WTC11 (cell line): ENCODE data around the gene CCDC112. TPM values are rescaled to one million over a fixed set of nuclear protein-coding genes. Genes with fewer than 3 reads are reported as not detected.

Experiments
- ATAC-seq: fragments of 200-7000 bp; cut with Tn5 transposase; 2 replicates; pipeline ENCODE4 v1.10.0; 2021; ENCODE audit warnings: mild to moderate bottlenecking, moderate library complexity
- CTCF ChIA-PET: fragments of 300-600 bp; sonication (Branson Sonifier 250); formaldehyde crosslinking; loops from one replicate; lab custom pipeline; 2021; ENCODE audit warnings: antibody characterized with exemption; lab: Charles Lee
- POLR2A ChIA-PET: fragments of 350-600 bp; sonication (Branson Sonifier 250); formaldehyde crosslinking; loops from one replicate; lab custom pipeline; 2021; ENCODE audit warnings: antibody characterized with exemption; lab: Charles Lee
- DNase-seq: peaks from one replicate; pipeline ENCODE4 v3.0.0; 2021; ENCODE audit warnings: low spot score
- H3K27ac Mint-ChIP-seq: 2 replicates; pipeline ENCODE4 v1.8.0; 2021; ENCODE audit warnings: mixed read lengths
- H3K27me3 Mint-ChIP-seq: 2 replicates; pipeline ENCODE4 v1.8.0; 2021; ENCODE audit warnings: low read depth, mild to moderate bottlenecking, moderate library complexity, mixed read lengths
- H3K36me3 Mint-ChIP-seq: 2 replicates; pipeline ENCODE4 v1.8.0; 2021; ENCODE audit warnings: mixed read lengths
- H3K4me1 Mint-ChIP-seq: 2 replicates; pipeline ENCODE4 v1.8.0; 2022; ENCODE audit warnings: mixed read lengths
- H3K4me3 Mint-ChIP-seq: 2 replicates; pipeline ENCODE4 v1.8.0; 2021; ENCODE audit warnings: mild to moderate bottlenecking, moderate library complexity, mixed read lengths
- H3K9me3 Mint-ChIP-seq: 2 replicates; pipeline ENCODE4 v1.8.0; 2021; ENCODE audit warnings: mixed read lengths
- ARID4B ChIP-seq: sonication (generic); formaldehyde crosslinking; IDR thresholded peaks from 2 replicates; pipeline ENCODE4 v1.8.0; 2023; ENCODE audit warnings: missing genetic modification reagents, mild to moderate bottlenecking, borderline replicate concordance
- E2F4 ChIP-seq: sonication (generic); formaldehyde crosslinking; IDR thresholded peaks from 2 replicates; pipeline ENCODE4 v1.8.1; 2022; ENCODE audit warnings: low read depth, mild to moderate bottlenecking, moderate library complexity, missing genetic modification reagents, borderline replicate concordance
- GTF2I ChIP-seq: fragments of 250-450 bp; sonication (Bioruptor Pico); conservative IDR thresholded peaks from 2 replicates; pipeline ENCODE4 v1.4.0; 2021; ENCODE audit warnings: mild to moderate bottlenecking
- MYBL2 ChIP-seq: sonication (generic); formaldehyde crosslinking; IDR thresholded peaks from 2 replicates; pipeline ENCODE4 v1.8.1; 2023; ENCODE audit warnings: mild to moderate bottlenecking, moderate library complexity, missing genetic modification reagents
- NFYB ChIP-seq: sonication (generic); formaldehyde crosslinking; conservative IDR thresholded peaks from 2 replicates; pipeline ENCODE4 v1.8.0; 2022; ENCODE audit warnings: low read depth, missing genetic modification reagents
- PRDM15 ChIP-seq: sonication (generic); formaldehyde crosslinking; IDR thresholded peaks from 2 replicates; pipeline ENCODE4 v1.8.0; 2022; ENCODE audit warnings: missing genetic modification reagents
- SP1 ChIP-seq: sonication (generic); formaldehyde crosslinking; conservative IDR thresholded peaks from 2 replicates; pipeline ENCODE4 v1.8.1; 2022; ENCODE audit warnings: missing genetic modification reagents
- TEAD4 ChIP-seq: sonication (generic); formaldehyde crosslinking; IDR thresholded peaks from 2 replicates; pipeline ENCODE4 v1.8.0; 2022; ENCODE audit warnings: mild to moderate bottlenecking, missing genetic modification reagents
- ZNF219 ChIP-seq: sonication (generic); formaldehyde crosslinking; IDR thresholded peaks from 2 replicates; pipeline ENCODE4 v1.8.0; 2023; ENCODE audit warnings: missing genetic modification reagents, mild to moderate bottlenecking, borderline replicate concordance
- ZNF317 ChIP-seq: sonication (generic); formaldehyde crosslinking; IDR thresholded peaks from 2 replicates; pipeline ENCODE4 v1.8.1; 2023; ENCODE audit warnings: low read depth, mild to moderate bottlenecking, moderate library complexity, missing genetic modification reagents, borderline replicate concordance
- ZNF396 ChIP-seq: fragments of 250-450 bp; sonication (Bioruptor Pico); IDR thresholded peaks from 2 replicates; pipeline ENCODE4 v1.8.0; 2021; ENCODE audit warnings: mild to moderate bottlenecking, moderate library complexity, borderline replicate concordance
- ZNF416 ChIP-seq: fragments of 250-450 bp; sonication (Bioruptor Pico); IDR thresholded peaks from 2 replicates; pipeline ENCODE4 v1.9.0; 2021; ENCODE audit warnings: mild to moderate bottlenecking, inconsistent platforms
- ZNF423 ChIP-seq: fragments of 250-450 bp; sonication (Bioruptor Pico); IDR thresholded peaks from 2 replicates; pipeline ENCODE4 v2.1.2; 2022; ENCODE audit warnings: mild to moderate bottlenecking, moderate library complexity
- total RNA-seq: library from RNA; stranded (reverse); gene quantifications from 3 replicates; pipeline ENCODE4 v1.2.3, GENCODE V29; 2021
- TF ChIP-seq, protein P1 (sequence below): sonication (generic); formaldehyde crosslinking; IDR thresholded peaks from 2 replicates; pipeline ENCODE4 v1.8.0; 2022; ENCODE audit warnings: mild to moderate bottlenecking, missing genetic modification reagents
- TF ChIP-seq, protein P2 (sequence below): sonication (generic); formaldehyde crosslinking; IDR thresholded peaks from 2 replicates; pipeline ENCODE4 v1.8.1; 2023; ENCODE audit warnings: mild to moderate bottlenecking, missing genetic modification reagents
- TF ChIP-seq, protein P3 (sequence below): fragments of 250-450 bp; sonication (Bioruptor Pico); IDR thresholded peaks from 2 replicates; pipeline ENCODE4 v1.8.0; 2021; ENCODE audit warnings: mild to moderate bottlenecking
- TF ChIP-seq, protein P4 (sequence below): sonication (generic); formaldehyde crosslinking; IDR thresholded peaks from 2 replicates; pipeline ENCODE4 v1.8.1; 2023; ENCODE audit warnings: mild to moderate bottlenecking, missing genetic modification reagents, moderate library complexity
- TF ChIP-seq, protein P5 (sequence below): fragments of 250-450 bp; sonication (Bioruptor Pico); conservative IDR thresholded peaks from 2 replicates; pipeline ENCODE4 v1.9.0; 2021; ENCODE audit warnings: mild to moderate bottlenecking

The CCDC112 gene
- total RNA-seq, 1 experiment from 2014 or later, result 12.2 TPM

DNA sequence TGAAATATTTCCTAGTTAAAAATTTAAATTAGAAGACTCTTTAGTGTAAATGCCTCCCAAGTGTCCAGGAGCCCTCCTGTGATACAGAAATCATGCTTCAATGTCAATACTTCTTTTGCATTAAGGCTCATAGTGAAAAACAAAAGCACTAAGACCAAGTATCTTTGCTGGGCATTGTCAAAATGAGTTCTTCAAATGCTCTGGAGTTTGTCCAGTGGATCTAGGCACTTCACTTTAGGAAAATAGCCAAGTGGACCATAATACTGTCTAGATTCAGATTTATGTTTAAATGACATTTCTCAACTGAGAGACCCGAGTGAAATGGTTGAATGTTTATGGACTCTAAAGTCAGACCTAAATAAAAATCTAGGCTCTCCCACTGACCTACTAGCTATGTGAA, 21.3 kb upstream of the CCDC112 start (continued):
- TF ChIP-seq, protein P1, sequence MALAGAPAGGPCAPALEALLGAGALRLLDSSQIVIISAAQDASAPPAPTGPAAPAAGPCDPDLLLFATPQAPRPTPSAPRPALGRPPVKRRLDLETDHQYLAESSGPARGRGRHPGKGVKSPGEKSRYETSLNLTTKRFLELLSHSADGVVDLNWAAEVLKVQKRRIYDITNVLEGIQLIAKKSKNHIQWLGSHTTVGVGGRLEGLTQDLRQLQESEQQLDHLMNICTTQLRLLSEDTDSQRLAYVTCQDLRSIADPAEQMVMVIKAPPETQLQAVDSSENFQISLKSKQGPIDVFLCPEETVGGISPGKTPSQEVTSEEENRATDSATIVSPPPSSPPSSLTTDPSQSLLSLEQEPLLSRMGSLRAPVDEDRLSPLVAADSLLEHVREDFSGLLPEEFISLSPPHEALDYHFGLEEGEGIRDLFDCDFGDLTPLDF, result no peak
- TF ChIP-seq, protein P2, sequence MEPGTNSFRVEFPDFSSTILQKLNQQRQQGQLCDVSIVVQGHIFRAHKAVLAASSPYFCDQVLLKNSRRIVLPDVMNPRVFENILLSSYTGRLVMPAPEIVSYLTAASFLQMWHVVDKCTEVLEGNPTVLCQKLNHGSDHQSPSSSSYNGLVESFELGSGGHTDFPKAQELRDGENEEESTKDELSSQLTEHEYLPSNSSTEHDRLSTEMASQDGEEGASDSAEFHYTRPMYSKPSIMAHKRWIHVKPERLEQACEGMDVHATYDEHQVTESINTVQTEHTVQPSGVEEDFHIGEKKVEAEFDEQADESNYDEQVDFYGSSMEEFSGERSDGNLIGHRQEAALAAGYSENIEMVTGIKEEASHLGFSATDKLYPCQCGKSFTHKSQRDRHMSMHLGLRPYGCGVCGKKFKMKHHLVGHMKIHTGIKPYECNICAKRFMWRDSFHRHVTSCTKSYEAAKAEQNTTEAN (CRISPR knock-in tag), result no peak
- no peak for TF ChIP-seq E2F4 (CRISPR knock-in tag)
- TF ChIP-seq, protein P3, sequence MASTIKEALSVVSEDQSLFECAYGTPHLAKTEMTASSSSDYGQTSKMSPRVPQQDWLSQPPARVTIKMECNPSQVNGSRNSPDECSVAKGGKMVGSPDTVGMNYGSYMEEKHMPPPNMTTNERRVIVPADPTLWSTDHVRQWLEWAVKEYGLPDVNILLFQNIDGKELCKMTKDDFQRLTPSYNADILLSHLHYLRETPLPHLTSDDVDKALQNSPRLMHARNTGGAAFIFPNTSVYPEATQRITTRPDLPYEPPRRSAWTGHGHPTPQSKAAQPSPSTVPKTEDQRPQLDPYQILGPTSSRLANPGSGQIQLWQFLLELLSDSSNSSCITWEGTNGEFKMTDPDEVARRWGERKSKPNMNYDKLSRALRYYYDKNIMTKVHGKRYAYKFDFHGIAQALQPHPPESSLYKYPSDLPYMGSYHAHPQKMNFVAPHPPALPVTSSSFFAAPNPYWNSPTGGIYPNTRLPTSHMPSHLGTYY, result no peak
- TF ChIP-seq, all 79 proteins: peak for 0

DNA sequence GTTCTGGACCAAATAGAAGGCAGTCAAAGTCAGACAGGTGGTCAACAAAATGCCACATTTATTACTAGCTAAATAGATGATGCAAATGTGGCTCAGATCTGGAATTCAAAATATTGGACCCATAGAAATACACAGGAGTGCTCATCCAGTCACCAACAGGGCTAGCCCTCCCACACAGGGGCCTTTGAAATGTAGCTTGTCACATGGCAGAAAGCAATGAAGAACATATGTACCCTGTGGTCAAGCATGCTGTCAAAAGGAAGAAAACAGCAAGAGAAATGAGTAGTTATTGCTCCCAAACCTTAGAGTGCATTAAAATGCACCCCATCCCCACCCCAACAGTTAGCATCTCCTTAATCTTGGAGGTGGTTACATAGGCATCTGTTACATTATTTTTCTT, 20.9 kb upstream of the CCDC112 start:
- H3K4me3 Mint-ChIP-seq, result no peak overlapping the region
- ChIA-PET CTCF (interaction anchor here (1.2 kb wide), 1 partner anchor 254 kb away, joined by 3 read pairs; no protein-coding TSS in a partner anchor), POLR2A (no interaction called here)
- ATAC-seq (no peak), DNase-seq (no peak)
- no peaks in the 10 kb centered on the region for H3K27me3 Mint-ChIP-seq
- peaks cover under 1% of the 10 kb centered on the region for H3K9me3 Mint-ChIP-seq
- H3K27ac Mint-ChIP-seq, result no peak overlapping the region
- H3K36me3 Mint-ChIP-seq, result no peaks in the 10 kb centered on the region
- peaks cover 16% of the 10 kb centered on the region for H3K4me1 Mint-ChIP-seq
- TF ChIP-seq GTF2I (CRISPR knock-in tag) (no peak), TEAD4 (CRISPR knock-in tag) (no peak), NFYB (CRISPR knock-in tag) (no peak), ARID4B (CRISPR knock-in tag) (no peak), PRDM15 (no peak), ZNF219 (CRISPR knock-in tag) (no peak), ZNF423 (no peak), ZNF416 (CRISPR knock-in tag) (no peak), MYBL2 (CRISPR knock-in tag) (no peak), ZNF396 (CRISPR knock-in tag) (no peak), SP1 (CRISPR knock-in tag) (no peak), ZNF317 (CRISPR knock-in tag) (no peak)
- TF ChIP-seq, protein P2 (CRISPR knock-in tag), result no peak
- TF ChIP-seq, protein P4, sequence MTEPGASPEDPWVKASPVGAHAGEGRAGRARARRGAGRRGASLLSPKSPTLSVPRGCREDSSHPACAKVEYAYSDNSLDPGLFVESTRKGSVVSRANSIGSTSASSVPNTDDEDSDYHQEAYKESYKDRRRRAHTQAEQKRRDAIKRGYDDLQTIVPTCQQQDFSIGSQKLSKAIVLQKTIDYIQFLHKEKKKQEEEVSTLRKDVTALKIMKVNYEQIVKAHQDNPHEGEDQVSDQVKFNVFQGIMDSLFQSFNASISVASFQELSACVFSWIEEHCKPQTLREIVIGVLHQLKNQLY (CRISPR knock-in tag), result no peak
- TF ChIP-seq, protein P5, sequence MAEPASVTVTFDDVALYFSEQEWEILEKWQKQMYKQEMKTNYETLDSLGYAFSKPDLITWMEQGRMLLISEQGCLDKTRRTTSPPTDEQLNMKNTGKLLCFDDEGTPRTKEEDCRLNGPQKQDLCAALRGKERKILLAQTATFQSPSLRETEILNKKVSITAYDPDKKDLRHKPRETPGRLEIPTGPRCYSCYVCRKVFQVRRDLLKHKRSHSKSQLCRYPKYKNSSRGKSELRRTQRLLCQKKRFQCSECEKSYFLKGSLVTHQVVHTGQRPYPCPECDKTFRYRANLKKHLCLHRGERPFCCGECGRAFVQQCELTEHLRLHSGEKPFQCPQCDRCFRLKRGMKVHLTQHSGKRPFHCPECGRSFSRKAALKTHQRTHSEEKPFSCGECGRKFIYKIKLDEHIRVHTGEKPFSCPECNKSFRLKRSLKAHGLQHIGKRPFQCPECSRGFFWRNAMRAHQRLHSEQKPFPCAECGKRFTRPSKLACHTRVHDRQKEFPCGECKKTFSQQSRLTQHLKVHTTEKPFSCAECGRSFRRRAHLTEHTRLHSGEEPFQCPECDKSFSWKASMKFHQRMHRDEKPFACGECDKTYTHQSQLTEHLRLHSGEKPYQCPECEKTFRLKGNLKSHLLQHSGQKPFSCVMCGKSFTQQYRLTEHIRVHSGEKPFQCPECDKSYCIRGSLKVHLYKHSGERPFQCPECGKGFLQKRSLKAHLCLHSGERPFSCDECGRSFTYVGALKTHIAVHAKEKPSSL, result no peak
